ENCODE results near the gene ISG15. TPM values are rescaled to one million over a fixed set of nuclear protein-coding genes. Genes with fewer than 3 reads are reported as not detected.

ISG15 gene
- total RNA-seq, 4 donors from 2014 or later, result 20.0 to 73.3 (median 33.8) TPM

DNA sequence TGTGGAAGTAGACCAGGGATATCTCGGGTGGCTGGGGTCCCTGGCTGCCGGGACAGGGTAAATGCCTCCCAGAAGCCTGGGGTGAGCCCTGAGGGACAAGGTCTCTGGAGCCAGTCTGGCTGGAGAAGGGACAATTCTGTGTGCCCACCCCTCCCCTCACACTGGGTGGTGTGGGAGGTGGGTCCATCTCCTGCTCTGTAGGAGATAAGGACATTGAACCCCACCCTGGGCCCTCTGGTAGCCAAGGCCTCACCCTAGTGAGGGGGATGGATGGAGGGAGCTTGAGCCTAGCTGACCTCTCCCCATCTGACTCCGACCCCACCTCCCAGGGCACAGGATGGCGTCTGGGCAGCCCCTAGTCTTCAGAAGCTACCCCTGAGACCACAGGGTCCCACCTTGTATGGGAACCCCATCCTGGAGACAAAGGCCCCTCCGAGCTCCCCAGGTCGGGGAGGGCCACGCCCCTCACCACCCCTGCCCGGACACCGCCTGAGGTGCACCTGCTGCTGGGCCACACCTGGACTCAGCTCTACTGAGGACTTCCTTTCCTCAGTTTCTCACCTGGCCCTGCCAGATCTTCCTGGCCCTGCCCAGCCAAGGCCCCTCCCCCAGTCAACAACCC lies 11.0 kb downstream of the ISG15 start:
- TF ChIP-seq, protein P1, sequence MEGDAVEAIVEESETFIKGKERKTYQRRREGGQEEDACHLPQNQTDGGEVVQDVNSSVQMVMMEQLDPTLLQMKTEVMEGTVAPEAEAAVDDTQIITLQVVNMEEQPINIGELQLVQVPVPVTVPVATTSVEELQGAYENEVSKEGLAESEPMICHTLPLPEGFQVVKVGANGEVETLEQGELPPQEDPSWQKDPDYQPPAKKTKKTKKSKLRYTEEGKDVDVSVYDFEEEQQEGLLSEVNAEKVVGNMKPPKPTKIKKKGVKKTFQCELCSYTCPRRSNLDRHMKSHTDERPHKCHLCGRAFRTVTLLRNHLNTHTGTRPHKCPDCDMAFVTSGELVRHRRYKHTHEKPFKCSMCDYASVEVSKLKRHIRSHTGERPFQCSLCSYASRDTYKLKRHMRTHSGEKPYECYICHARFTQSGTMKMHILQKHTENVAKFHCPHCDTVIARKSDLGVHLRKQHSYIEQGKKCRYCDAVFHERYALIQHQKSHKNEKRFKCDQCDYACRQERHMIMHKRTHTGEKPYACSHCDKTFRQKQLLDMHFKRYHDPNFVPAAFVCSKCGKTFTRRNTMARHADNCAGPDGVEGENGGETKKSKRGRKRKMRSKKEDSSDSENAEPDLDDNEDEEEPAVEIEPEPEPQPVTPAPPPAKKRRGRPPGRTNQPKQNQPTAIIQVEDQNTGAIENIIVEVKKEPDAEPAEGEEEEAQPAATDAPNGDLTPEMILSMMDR (IDR thresholded peaks at IDR 0.05; ENCODE audit: low read depth), result no peak

DNA sequence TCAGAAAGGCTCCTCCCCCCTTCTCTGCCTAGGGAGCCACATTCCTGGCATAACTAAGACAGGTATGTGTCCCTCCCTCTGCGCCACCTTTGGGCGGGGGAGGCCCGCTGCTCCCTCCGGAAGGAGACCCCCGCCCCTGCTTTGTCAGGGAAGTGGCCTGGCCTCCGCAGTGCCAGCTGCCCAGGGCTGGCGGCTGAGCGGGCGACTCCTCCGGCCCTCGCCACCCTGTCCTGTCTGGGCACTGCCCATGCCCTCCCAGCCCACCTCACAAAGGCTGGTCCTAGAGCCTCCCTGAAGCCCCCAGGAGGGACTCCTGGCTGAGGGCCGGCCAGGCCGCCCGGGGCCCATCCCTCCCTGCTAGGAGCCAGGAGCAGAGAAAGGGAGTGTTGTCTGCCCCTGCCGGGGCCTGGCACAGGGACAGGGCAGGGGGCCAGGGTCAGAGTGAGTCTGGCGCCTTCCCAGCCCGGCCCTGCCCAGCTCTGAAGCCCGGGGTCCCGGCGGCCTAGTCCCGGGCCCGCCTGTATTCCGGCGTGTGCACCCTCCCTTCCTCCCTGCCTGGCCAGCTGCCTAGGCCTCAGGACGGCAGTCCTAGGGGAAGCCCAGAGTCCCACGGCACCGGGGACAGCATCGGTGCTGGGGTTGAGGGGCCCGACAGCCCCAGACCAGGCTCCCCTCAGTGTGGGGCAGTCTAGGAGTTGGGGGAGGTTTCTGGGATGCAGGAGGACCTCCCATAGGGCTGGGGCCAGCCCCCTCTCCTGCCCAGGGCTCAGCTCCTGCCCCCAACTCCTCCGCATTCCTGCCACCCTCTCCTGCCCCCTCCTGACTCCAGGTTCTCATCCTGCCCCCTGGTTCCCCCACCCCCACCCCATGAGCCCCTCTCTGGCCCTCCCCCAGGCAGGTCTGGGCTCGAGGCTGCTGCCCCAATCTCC lies 11.7 kb downstream of the ISG15 start:
- TF ChIP-seq, protein P1 (IDR thresholded peaks at IDR 0.05; ENCODE audit: low read depth), result no peak

DNA sequence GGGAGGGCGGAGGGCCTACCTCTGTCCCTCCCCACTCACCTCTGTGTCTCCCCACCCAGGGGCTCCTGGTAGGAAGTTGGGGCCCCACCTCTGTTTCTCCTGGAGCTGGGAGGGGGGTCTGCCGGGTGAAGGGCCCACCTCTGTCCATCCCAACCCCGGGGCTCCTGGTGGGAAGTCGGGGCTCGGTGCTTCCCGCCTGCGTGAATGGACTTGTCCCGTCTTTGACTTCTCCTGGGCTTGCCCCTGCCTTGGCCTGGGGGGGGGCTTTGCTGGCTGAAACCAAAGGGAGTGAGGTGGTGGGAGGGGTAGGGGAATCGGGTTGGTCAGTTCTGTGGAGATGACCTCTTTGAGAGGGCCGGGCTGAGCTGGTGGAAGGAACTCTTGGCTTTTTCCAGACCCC lies 12.4 kb downstream of the ISG15 start:
- TF ChIP-seq, protein P1 (IDR thresholded peaks at IDR 0.05; ENCODE audit: low read depth), result no peak

DNA sequence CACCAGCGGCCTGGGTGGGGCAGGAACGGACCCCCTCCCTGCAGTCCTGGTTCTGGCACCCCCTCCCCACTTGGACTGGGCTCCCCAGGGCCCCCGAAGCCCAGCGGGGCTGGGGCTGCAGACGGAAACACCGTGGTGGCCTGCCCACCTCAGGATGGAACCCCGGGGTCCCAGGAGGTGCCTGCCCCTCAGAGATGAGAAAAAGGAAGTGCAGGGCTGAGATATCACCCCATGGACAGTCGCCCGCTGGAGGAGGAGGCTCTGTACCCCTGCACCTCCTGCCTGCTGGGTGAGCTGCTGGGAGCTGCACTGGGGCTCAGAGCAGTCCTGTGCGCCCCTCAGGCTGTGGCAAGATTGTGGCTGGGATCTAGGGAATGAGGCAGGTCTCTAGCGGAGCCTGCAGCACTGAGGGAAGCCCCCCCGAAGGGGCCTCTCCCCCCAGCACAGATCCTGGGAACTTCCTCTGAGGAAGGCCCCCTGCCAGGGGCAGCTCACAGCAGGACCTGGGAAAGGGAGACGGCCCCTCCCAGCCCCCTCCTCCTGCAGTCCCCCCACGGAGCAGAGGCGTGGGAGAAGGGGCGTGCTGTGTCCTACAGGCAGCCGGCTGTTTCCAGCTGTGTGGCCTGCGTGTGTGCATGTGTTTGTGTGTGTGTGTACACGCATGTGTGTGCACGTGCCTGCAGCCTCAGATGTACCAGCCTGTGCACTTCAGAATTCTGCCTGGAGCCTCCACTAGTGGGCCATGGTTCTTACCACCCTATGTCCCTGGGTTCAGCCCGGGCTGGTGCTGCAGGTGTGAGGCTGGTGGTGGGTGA lies 13.5 kb downstream of the ISG15 start:
- TF ChIP-seq, protein P1 (IDR thresholded peaks at IDR 0.05; ENCODE audit: low read depth), result no peak

DNA sequence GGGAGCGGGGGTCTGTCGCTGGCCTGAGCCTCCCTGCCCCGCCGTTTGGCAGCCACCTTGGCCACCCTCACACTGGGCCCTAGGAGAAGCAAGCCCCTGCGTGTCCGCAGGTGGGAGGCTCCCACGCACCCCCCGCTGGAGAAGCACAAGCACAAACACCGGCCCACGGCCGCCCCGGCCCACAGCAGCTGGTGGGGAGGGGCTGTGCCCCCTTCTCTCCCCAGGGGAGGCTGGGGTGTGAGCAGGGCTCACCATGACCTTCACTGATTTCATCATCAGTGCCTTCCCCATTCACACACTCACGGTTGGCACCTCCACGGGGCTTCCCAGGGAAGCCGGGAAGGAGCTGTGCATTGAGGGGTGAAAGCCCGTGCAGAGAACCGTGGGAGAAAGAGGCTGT lies 14.5 kb downstream of the ISG15 start:
- TF ChIP-seq, protein P1 (IDR thresholded peaks at IDR 0.05; ENCODE audit: low read depth), result no peak

- TF ChIP-seq, protein P1 (IDR thresholded peaks at IDR 0.05; ENCODE audit: low read depth), result no peak
Observed at GRCh38 chr1:1031659-1032235, 18.4 kb downstream of the ISG15 start.
